Measurements from ENCODE around the gene RTN4R. TPM values are rescaled to one million over a fixed set of nuclear protein-coding genes. Genes with fewer than 3 reads are reported as not detected.

Gene RTN4R
- total RNA-seq, 1 donor from 2014 or later: 18.6 TPM

GRCh38 chr22:20244250-20244648, 23.9 kb downstream of the RTN4R start:
- no peak for DNase-seq (ENCODE audit: low read depth)
- no peak for TF ChIP-seq CTCF (conservative IDR thresholded peaks at IDR 0.05; ENCODE audit: low read depth, low read length)
- H3K4me3 ChIP-seq (ENCODE audit: low read depth, low read length): no peak overlapping the region

- DNase-seq (ENCODE audit: low read depth): no peak
- H3K4me3 ChIP-seq (ENCODE audit: low read depth, low read length): peak overlapping the region; percentile 23
Measured at GRCh38 chr22:20243537-20244249, 24.4 kb downstream of the RTN4R start.

GRCh38 chr22:20243176-20243536, 25.0 kb downstream of the RTN4R start:
- H3K4me3 ChIP-seq (ENCODE audit: low read depth, low read length): peak overlapping the region; percentile 23
- TF ChIP-seq CTCF (conservative IDR thresholded peaks at IDR 0.05; ENCODE audit: low read depth, low read length): no peak
- no peak for DNase-seq (ENCODE audit: low read depth)

More at GRCh38 chr22:20243537-20244249, 24.4 kb downstream of the RTN4R start:
- TF ChIP-seq CTCF (conservative IDR thresholded peaks at IDR 0.05; ENCODE audit: low read depth, low read length): no peak

- no peak for TF ChIP-seq CTCF (conservative IDR thresholded peaks at IDR 0.05; ENCODE audit: low read depth, low read length)
- no peak for DNase-seq (ENCODE audit: low read depth)
Measured at GRCh38 chr22:20242393-20243175, 25.5 kb downstream of the RTN4R start.

GRCh38 chr22:20241579-20242392, 26.3 kb downstream of the RTN4R start:
- TF ChIP-seq CTCF (conservative IDR thresholded peaks at IDR 0.05; ENCODE audit: low read depth, low read length): no peak
- no peak overlapping the region for H3K4me3 ChIP-seq (ENCODE audit: low read depth, low read length)
- no peak for DNase-seq (ENCODE audit: low read depth)

More at GRCh38 chr22:20242393-20243175, 25.5 kb downstream of the RTN4R start:
- no peak overlapping the region for H3K4me3 ChIP-seq (ENCODE audit: low read depth, low read length)

- DNase-seq (ENCODE audit: low read depth): no peak
- no peak for TF ChIP-seq CTCF (conservative IDR thresholded peaks at IDR 0.05; ENCODE audit: low read depth, low read length)
- H3K4me3 ChIP-seq (ENCODE audit: low read depth, low read length): no peak overlapping the region
Measured at GRCh38 chr22:20240900-20241299, 27.2 kb downstream of the RTN4R start.
